DOHH2 (cell line): Measurements from ENCODE around the gene APC.
"Not testable (repeated sequence)": the region's sequence is repeated elsewhere in the genome, so short reads cannot be mapped to it uniquely, and the experiment has no call there.

Experiments
- CTCF ChIP-seq: fragments of 200-600 bp; sonication (generic); IDR thresholded peaks from one replicate; pipeline ENCODE4 v1.5.1; 2014; ENCODE audit warnings: antibody characterized with exemption, mild to moderate bottlenecking, low read depth, low read length; ENCODE audit not compliant: poor library complexity, severe bottlenecking
- EZH2phosphoT487 ChIP-seq: fragments of 200-600 bp; sonication (generic); IDR thresholded peaks from 2 replicates; pipeline ENCODE4 v1.6.1; 2017; ENCODE audit warnings: borderline replicate concordance, mild to moderate bottlenecking, antibody characterized with exemption, low read length, moderate library complexity, mixed read lengths

- TF ChIP-seq CTCF, EZH2phosphoT487: not testable (repeated sequence)
Observed at GRCh38 chr5:112892066-112892465, 154.4 kb downstream of the APC start.
